ENCODE data around the gene NANS.

- TF ChIP-seq MAX (IDR thresholded peaks at IDR 0.05) (no peak), IKZF5 (CRISPR knock-in tag; IDR thresholded peaks at IDR 0.05) (no peak)
- TF ChIP-seq, protein P1, sequence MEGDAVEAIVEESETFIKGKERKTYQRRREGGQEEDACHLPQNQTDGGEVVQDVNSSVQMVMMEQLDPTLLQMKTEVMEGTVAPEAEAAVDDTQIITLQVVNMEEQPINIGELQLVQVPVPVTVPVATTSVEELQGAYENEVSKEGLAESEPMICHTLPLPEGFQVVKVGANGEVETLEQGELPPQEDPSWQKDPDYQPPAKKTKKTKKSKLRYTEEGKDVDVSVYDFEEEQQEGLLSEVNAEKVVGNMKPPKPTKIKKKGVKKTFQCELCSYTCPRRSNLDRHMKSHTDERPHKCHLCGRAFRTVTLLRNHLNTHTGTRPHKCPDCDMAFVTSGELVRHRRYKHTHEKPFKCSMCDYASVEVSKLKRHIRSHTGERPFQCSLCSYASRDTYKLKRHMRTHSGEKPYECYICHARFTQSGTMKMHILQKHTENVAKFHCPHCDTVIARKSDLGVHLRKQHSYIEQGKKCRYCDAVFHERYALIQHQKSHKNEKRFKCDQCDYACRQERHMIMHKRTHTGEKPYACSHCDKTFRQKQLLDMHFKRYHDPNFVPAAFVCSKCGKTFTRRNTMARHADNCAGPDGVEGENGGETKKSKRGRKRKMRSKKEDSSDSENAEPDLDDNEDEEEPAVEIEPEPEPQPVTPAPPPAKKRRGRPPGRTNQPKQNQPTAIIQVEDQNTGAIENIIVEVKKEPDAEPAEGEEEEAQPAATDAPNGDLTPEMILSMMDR (CRISPR knock-in tag; IDR thresholded peaks at IDR 0.05) = no peak
These were observed 16.3 kb upstream of the NANS start for GRCh38 chr9:98040212-98040611.

All from HepG2 (cell line).